Loucy (cell line): ENCODE measurements around the gene BCL2L15.

ENCODE experiments used
- EZH2phosphoT487 ChIP-seq: fragments of 200-600 bp; IDR thresholded peaks from 2 replicates; pipeline ENCODE4 v1.6.1; 2018; ENCODE audit warnings: antibody characterized with exemption, mild to moderate bottlenecking, moderate library complexity, borderline replicate concordance
- TF ChIP-seq, protein P1 (sequence below): fragments of 200-600 bp; sonication (generic); conservative IDR thresholded peaks from 2 replicates; pipeline ENCODE4 v1.5.1; 2014; ENCODE audit warnings: mild to moderate bottlenecking, antibody characterized with exemption, low read length

DNA sequence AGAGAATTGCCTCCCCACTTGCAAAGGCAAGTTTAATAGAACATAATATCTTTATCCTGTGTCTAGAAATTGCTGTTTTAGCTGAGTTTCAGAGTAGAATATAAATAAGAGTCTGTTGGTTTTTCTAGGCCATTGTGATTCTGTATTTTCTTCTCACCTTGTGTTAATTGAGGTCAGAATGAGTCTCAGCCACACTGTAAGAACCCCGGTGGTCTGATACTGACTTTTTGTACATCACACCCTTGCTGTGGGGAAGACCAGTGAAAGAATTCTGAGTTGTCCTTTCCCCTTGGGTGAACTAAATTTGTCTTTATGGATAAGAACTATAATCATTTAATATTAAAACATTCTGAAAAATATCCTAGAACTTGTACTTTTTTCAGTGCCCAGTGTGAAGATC, 48.6 kb upstream of the BCL2L15 start:
- TF ChIP-seq, protein P1, sequence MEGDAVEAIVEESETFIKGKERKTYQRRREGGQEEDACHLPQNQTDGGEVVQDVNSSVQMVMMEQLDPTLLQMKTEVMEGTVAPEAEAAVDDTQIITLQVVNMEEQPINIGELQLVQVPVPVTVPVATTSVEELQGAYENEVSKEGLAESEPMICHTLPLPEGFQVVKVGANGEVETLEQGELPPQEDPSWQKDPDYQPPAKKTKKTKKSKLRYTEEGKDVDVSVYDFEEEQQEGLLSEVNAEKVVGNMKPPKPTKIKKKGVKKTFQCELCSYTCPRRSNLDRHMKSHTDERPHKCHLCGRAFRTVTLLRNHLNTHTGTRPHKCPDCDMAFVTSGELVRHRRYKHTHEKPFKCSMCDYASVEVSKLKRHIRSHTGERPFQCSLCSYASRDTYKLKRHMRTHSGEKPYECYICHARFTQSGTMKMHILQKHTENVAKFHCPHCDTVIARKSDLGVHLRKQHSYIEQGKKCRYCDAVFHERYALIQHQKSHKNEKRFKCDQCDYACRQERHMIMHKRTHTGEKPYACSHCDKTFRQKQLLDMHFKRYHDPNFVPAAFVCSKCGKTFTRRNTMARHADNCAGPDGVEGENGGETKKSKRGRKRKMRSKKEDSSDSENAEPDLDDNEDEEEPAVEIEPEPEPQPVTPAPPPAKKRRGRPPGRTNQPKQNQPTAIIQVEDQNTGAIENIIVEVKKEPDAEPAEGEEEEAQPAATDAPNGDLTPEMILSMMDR = no peak
- TF ChIP-seq EZH2phosphoT487 = no peak
